Smooth muscle cell (in vitro differentiated cells): ENCODE data around the gene ATM. TPM values are rescaled to one million over a fixed set of nuclear protein-coding genes. Genes with fewer than 3 reads are reported as not detected.

Experiments used
- DNase-seq: peaks from one replicate; lab custom pipeline; 2025; ENCODE audit not compliant: unreplicated experiment; lab: John Stamatoyannopoulos, UW
- H2AFZ ChIP-seq: fragments of 200-600 bp; sonication (generic); 2 replicates; pipeline ENCODE4 v1.6.0; 2016; ENCODE audit warnings: antibody characterized with exemption, low read depth, mild to moderate bottlenecking
- H3F3A ChIP-seq: fragments of 200-600 bp; sonication (generic); 2 replicates; pipeline ENCODE4 v1.6.0; 2017; ENCODE audit warnings: antibody characterized with exemption, low read depth
- H3K27ac ChIP-seq: fragments of 200-600 bp; sonication (generic); 2 replicates; pipeline ENCODE4 v1.5.1; 2016; ENCODE audit warnings: low read depth, mild to moderate bottlenecking
- H3K27me3 ChIP-seq: fragments of 200-600 bp; sonication (generic); 2 replicates; pipeline ENCODE4 v1.6.1; 2016; ENCODE audit warnings: low read depth, mild to moderate bottlenecking
- H3K36me3 ChIP-seq: fragments of 200-600 bp; sonication (generic); 2 replicates; pipeline ENCODE4 v1.5.1; 2016; ENCODE audit warnings: low read depth
- H3K4me1 ChIP-seq: fragments of 200-600 bp; sonication (generic); 2 replicates; pipeline ENCODE4 v1.5.1; 2016; ENCODE audit warnings: low read depth
- H3K4me2 ChIP-seq: fragments of 200-600 bp; sonication (generic); 2 replicates; pipeline ENCODE4 v1.6.0; 2016; ENCODE audit warnings: mild to moderate bottlenecking
- H3K4me3 ChIP-seq: fragments of 200-600 bp; sonication (generic); 2 replicates; pipeline ENCODE4 v1.5.1; 2016; ENCODE audit warnings: mild to moderate bottlenecking
- H3K79me2 ChIP-seq: fragments of 200-600 bp; sonication (generic); 2 replicates; pipeline ENCODE4 v1.6.0; 2016; ENCODE audit warnings: low read depth, mild to moderate bottlenecking
- H3K9ac ChIP-seq: fragments of 200-600 bp; sonication (generic); 2 replicates; pipeline ENCODE4 v1.6.0; 2016; ENCODE audit warnings: low read depth
- H3K9me3 ChIP-seq: fragments of 200-600 bp; sonication (generic); replicated peaks from 2 replicates; pipeline ENCODE4 v1.5.1; 2016; ENCODE audit warnings: low read depth
- H4K20me1 ChIP-seq: fragments of 200-600 bp; sonication (generic); 2 replicates; pipeline ENCODE4 v1.6.0; 2016; ENCODE audit warnings: low read depth
- CTCF ChIP-seq: fragments of 200-600 bp; sonication (generic); IDR thresholded peaks from 2 replicates; pipeline ENCODE4 v1.5.1; 2017; ENCODE audit warnings: borderline replicate concordance, mild to moderate bottlenecking, antibody characterized with exemption; ENCODE audit not compliant: insufficient read depth, poor library complexity, severe bottlenecking
- whole genome bisulfite sequencing: methylation state at CpG from one replicate; pipeline ENCODE4 v1.1.7; 2016; ENCODE audit warnings: low lambda C conversion rate; 5-methylcytosine and 5-hydroxymethylcytosine counted together
- polyA plus RNA-seq: library from polyadenylated mRNA; unstranded; fragments of >200 nt; fragmentation: Nextera tagmentation; extraction: Ambion mirVana; gene quantifications from 2 replicates; pipeline ENCODE4 v1.2.1, GENCODE V29; 2016
- total RNA-seq: library from RNA; depleted of rRNA; stranded (reverse); fragments of >200 nt; gene quantifications from 2 replicates; pipeline ENCODE4 v1.2.3, GENCODE V29; 2014

Gene ATM
- total and polyA plus RNA-seq, 2 experiments from 2014 or later, result 7.6 to 64.6 TPM

GRCh38 chr11:108313444-108313843 is 90.6 kb downstream of the ATM start:
- H3K9ac ChIP-seq, result no peak overlapping the region
- 99% methylated on average over 2 of the region's 2 CpGs for whole genome bisulfite sequencing
- no peaks in the 10 kb centered on the region for H3K27me3 ChIP-seq
- no peaks in the 10 kb centered on the region for H3K79me2 ChIP-seq
- no peak for TF ChIP-seq CTCF
- H3K36me3 ChIP-seq, result peaks cover 5% of the 10 kb centered on the region
- H3K9me3 ChIP-seq, result no peaks in the 10 kb centered on the region
- no peaks in the 10 kb centered on the region for H4K20me1 ChIP-seq
- no peak overlapping the region for H3K27ac ChIP-seq
- H3K4me1 ChIP-seq, result no peaks in the 10 kb centered on the region
- H2AFZ ChIP-seq, result no peak overlapping the region
- H3K4me2 ChIP-seq, result no peak overlapping the region
- no peaks in the 10 kb centered on the region for H3F3A ChIP-seq
- no peak for DNase-seq
- no peak overlapping the region for H3K4me3 ChIP-seq

- Histone ChIP-seq H3K9ac (no peak overlapping the region), H3K27ac (no peak overlapping the region), H3K4me2 (no peak overlapping the region), H3K4me3 (no peak overlapping the region), H3K4me1 (no peaks in the 10 kb centered on the region), H3F3A (no peaks in the 10 kb centered on the region), H4K20me1 (no peaks in the 10 kb centered on the region), H3K79me2 (no peaks in the 10 kb centered on the region), H3K27me3 (no peaks in the 10 kb centered on the region), H2AFZ (no peak overlapping the region), H3K9me3 (no peaks in the 10 kb centered on the region), H3K36me3 (peaks cover 5% of the 10 kb centered on the region)
- DNase-seq, result no peak
- WGBS, result 97% methylated on average over 3 of the region's 3 CpGs
- TF ChIP-seq CTCF, result no peak
Observed at GRCh38 chr11:108316061-108316460, 93.2 kb downstream of the ATM start.

- Histone ChIP-seq H3K4me1 (no peaks in the 10 kb centered on the region), H3K27ac (no peak overlapping the region), H3K27me3 (no peaks in the 10 kb centered on the region), H3K79me2 (no peaks in the 10 kb centered on the region), H3F3A (no peaks in the 10 kb centered on the region), H3K36me3 (peaks cover 7% of the 10 kb centered on the region), H3K9me3 (no peaks in the 10 kb centered on the region), H4K20me1 (no peaks in the 10 kb centered on the region), H2AFZ (no peak overlapping the region), H3K4me3 (no peak overlapping the region), H3K4me2 (no peak overlapping the region), H3K9ac (no peak overlapping the region)
- no peak for TF ChIP-seq CTCF
- DNase-seq, result no peak
Observed at GRCh38 chr11:108319541-108320145, 96.8 kb downstream of the ATM start.

GRCh38 chr11:108322666-108323065 is 99.8 kb downstream of the ATM start:
- Histone ChIP-seq H3K36me3 (peaks cover 12% of the 10 kb centered on the region), H3K79me2 (no peaks in the 10 kb centered on the region), H3K27me3 (no peaks in the 10 kb centered on the region), H3K4me3 (no peak overlapping the region), H3K9ac (no peak overlapping the region), H3K4me2 (no peak overlapping the region), H3F3A (no peaks in the 10 kb centered on the region), H3K27ac (no peak overlapping the region), H4K20me1 (no peaks in the 10 kb centered on the region), H2AFZ (no peak overlapping the region), H3K9me3 (no peaks in the 10 kb centered on the region), H3K4me1 (no peaks in the 10 kb centered on the region)
- no peak for TF ChIP-seq CTCF
- WGBS, result 72% methylated on average over 3 of the region's 3 CpGs
- DNase-seq, result no peak
